Heart left ventricle (tissue), 13 donors: ENCODE measurements around the gene ANXA11.

ENCODE experiments used
- CTCF ChIP-seq, 12 donors: fragments of 200-600 bp; sonication (generic) in 4 of 12; IDR thresholded peaks; one replicate each; pipeline versions ENCODE4 v1.5.0 to v1.8.0; 2018 to 2022; ENCODE audit warnings: antibody characterized with exemption in 12 of 12, mild to moderate bottlenecking in 5 of 12
- POLR2A ChIP-seq, 2 donors: fragments of 450-650 bp; IDR thresholded peaks; one replicate each; pipeline ENCODE4 v1.6.1; 2017; ENCODE audit warnings: antibody characterized with exemption in 2 of 2, mild to moderate bottlenecking in 2 of 2, moderate library complexity in 2 of 2
- donor health status: ischemic (EF 13 %, LVEDD 7.1; RV severe dilation, severe dysfunction).
- donor health status: DM: no; HTN: yes; CAD: no.
- donor health status: DM: no; HTN: no; CAD: no.
- donor health status: ischemic (EF 25% LVEDD 6.9; RV normal size, moderate dysfunction).
- donor health status: ischemic (EF 25% LVEDD 5.7; RV mildly dilated, moderate dysfunction).
- donor health status: ischemic (EF 35%, LVEDD 5.7; RV mildly dilated, moderate dysfunction).
- donor health status: nonischemic (EF 11% LVEDD 7.7; RV severe dilation, severe dysfunction).
- donor health status: DM: yes; HTN: yes; CAD: no.
- donor health status: PGD.
- donor health status: ischemic (EF 29% LVEDD 5.4; RV normal size, mild dysfunction).
- donor health status: nonischemic (EF 23%, LVEDD 6.1; RV moderate dilation, normal function).

- TF ChIP-seq POLR2A (IDR thresholded peaks at IDR 0.05) (no peak), CTCF (IDR thresholded peaks at IDR 0.05) (no peak)
These were observed 37.2 kb downstream of the ANXA11 start for GRCh38 chr10:80168162-80168511.
